ENCODE results near the gene CARD11.

CARD11 gene

DNA sequence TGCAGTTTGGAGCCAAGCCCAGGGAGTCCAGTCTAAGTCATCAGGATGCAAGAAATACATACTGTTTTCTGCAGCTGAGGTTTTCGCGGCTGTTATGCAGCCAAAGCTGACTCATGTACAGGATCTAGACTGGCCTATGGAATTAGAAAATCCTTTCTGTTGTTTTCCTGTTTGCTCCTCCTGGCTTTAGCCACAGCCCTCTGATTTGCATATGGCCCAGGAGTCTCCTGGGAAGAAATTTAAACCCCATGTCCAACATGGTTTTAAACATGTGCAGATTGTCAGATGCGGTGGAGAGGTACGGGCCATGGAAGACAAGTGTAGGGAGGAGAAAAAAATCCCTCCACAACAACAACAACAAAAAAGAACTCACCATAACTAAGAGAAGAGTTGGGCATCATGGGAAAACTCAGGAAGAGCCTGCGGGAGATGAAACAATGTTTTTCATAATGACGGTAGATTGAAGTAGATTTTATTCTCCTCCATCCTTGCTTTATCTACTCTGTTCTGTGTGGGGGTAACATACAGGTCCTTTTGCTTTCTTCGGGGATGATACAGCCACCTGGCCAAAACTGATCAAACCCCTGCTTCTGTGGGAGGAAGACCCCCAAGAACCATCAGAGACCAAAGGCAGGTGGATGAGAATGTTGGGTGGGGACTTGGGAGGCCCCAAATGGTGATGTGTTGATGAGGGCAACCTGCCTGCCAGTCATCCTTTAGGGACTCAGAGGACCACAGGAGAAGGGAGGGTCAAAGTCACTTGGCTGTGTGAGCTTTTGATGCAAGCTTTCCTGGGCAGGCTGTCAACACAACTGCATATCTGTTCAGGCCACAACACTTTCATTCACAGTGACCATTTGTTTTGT, 169.7 kb downstream of the CARD11 start:
- H3K4me1 Mint-ChIP-seq: peaks cover 61% of the 10 kb centered on the region
- no peaks in the 10 kb centered on the region for H3K9me3 Mint-ChIP-seq
- H3K36me3 Mint-ChIP-seq: no peaks in the 10 kb centered on the region
- H3K27ac Mint-ChIP-seq: peak overlapping the region; percentile 67
- DNase-seq: no peak
- CTCF ChIA-PET: interaction anchor here (2.4 kb wide), 1 partner anchor 9 kb away, joined by 9 read pairs; no protein-coding TSS in a partner anchor
- H3K27me3 Mint-ChIP-seq: peaks cover 4% of the 10 kb centered on the region
- no peak overlapping the region for H3K4me3 Mint-ChIP-seq

DNA sequence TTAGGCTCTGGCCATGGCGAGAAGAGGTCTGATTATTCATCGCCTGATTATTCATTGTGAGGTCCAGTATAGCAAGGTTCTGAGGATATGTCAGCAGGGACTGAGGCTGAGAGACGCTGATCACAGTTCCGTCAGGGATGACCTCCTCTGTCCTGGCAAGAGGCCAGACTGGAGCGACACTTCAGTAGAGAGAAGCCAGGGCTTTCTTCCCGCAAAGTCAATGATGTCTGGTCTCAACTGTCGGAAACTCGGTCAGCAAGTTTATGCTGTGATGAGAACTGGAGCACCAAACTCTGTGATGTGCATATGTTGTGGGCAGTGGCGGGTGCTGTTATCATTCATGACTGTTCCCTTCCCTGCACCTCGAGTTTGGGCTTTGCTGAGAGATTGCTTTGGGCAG, 170.5 kb downstream of the CARD11 start:
- Mint-ChIP-seq H3K27ac (no peak overlapping the region), H3K4me1 (peaks cover 55% of the 10 kb centered on the region), H3K27me3 (peaks cover 4% of the 10 kb centered on the region), H3K36me3 (no peaks in the 10 kb centered on the region), H3K9me3 (no peaks in the 10 kb centered on the region), H3K4me3 (no peak overlapping the region)
- DNase-seq: no peak
- CTCF ChIA-PET: no interaction called here

DNA sequence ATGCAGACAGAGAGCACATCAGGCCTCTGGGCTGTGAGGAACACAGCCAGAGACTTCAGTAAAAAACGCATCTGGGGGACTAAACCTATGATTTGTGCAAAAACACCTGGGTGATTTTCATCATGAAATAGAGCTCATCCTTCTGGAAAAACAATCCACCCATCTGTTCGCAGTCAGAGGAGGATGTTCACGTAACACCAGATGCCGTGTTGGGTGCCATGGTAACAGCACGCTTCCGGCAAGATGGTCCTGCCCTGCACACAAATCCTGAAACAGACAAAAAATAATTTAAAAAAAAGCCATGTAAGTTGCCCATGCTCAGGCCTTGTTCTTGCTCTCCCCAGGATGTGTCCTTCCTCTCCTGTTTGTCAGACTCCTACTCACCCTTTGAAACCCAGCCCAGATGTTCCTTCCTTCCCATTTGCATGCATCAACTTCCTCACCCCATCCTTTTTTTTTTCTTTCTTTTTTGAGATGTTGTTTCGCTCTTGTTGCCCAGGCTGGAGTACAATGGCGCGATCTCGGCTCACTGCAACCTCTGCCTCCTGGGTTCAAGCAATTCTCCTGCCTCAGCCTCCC, 171.3 kb downstream of the CARD11 start:
- Mint-ChIP-seq H3K4me3 (no peak overlapping the region), H3K9me3 (no peaks in the 10 kb centered on the region), H3K36me3 (no peaks in the 10 kb centered on the region), H3K27ac (no peak overlapping the region), H3K4me1 (peaks cover 54% of the 10 kb centered on the region), H3K27me3 (peaks cover 4% of the 10 kb centered on the region)
- DNase-seq: no peak
- CTCF ChIA-PET: interaction anchor here (1.4 kb wide), 1 partner anchor 10 kb away, joined by 3 read pairs; no protein-coding TSS in a partner anchor

DNA sequence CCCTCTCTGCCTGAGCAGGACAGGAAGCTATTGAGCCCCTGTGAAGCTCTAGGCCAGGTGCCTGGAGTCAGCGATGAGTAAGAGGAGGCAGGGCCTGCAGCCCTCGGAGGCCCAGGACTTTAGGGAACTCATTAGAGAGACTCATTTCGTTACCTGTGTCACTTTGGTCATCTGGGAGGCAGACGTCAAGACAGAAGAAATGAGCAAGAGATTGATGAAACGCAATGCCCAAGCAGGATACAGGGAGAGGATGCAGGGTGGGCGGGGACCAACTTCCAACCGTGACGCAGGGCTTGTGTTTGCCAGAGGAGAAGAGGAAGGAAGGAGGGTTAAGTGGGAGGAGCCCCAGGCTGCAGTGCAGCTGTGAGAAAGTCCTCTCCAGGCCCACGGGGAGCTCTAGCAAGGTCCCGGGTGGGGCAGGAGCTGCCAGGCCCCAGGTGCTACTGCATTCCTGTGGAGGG, 173.2 kb downstream of the CARD11 start:
- CTCF ChIA-PET: interaction anchor here (1.0 kb wide), 1 partner anchor 195 kb away, joined by 3 read pairs; no protein-coding TSS in a partner anchor
- peak overlapping the region; percentile 9 for H3K27ac Mint-ChIP-seq
- no peaks in the 10 kb centered on the region for H3K36me3 Mint-ChIP-seq
- DNase-seq: peak; percentile 81
- peaks cover 4% of the 10 kb centered on the region for H3K27me3 Mint-ChIP-seq
- H3K4me3 Mint-ChIP-seq: peak overlapping the region; percentile 37
- peaks cover 50% of the 10 kb centered on the region for H3K4me1 Mint-ChIP-seq
- H3K9me3 Mint-ChIP-seq: no peaks in the 10 kb centered on the region

DNA sequence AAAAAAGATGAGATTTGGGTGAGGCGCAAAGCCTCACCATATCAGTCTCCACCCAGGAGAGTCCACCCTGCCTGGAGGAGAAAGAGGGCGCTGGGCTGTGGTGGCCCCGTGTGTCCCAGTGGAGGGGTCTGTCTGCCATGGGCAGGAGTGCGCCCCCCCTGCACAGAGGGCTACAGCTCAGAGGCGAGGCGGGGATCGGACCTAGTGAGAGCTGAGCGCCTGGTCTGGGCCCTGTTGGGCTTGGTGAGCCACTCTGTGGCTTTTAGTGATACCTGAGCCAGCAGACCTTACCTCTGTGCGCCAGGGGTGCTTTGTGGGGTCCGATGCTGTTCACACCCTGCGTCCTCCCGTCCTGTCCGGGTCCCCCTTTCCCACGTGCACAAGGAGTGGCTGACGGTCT, 173.7 kb downstream of the CARD11 start:
- Mint-ChIP-seq H3K9me3 (no peaks in the 10 kb centered on the region), H3K36me3 (no peaks in the 10 kb centered on the region), H3K4me3 (peak overlapping the region; percentile 38), H3K27me3 (peaks cover 4% of the 10 kb centered on the region), H3K27ac (peak overlapping the region; percentile 37), H3K4me1 (peaks cover 51% of the 10 kb centered on the region)
- no peak for DNase-seq
- CTCF ChIA-PET: interaction anchor here (1.0 kb wide), 1 partner anchor 196 kb away, joined by 3 read pairs; no protein-coding TSS in a partner anchor

DNA sequence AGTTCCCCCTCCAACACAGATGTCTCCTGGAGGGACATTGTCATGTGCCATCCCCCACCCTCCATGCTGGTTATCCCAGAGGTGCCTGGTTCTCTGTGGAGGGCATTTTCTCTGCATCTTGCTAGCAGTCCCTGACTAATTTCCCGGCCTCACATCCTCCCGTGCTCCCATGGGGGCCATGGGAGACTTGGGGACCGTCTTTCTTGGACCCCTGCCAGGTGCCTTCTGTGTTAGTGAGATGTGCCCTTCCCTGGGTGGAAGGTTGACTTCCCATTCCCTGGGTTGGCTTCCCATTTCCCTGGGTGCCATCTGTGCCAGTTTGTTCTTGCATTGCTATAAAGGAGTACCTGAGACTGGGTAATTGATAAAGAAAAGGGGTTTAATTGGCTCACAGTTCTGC, 177.1 kb downstream of the CARD11 start:
- peaks cover 56% of the 10 kb centered on the region for H3K4me1 Mint-ChIP-seq
- DNase-seq: no peak
- no peak overlapping the region for H3K4me3 Mint-ChIP-seq
- no peak overlapping the region for H3K27ac Mint-ChIP-seq
- no peaks in the 10 kb centered on the region for H3K9me3 Mint-ChIP-seq
- no peaks in the 10 kb centered on the region for H3K27me3 Mint-ChIP-seq
- peaks cover 2% of the 10 kb centered on the region for H3K36me3 Mint-ChIP-seq
- CTCF ChIA-PET: interaction anchor here (0.6 to 3.0 kb wide), 6 partner anchors 11 to 806 kb away, joined by 3 to 21 read pairs (median 7); no protein-coding TSS in a partner anchor

DNA sequence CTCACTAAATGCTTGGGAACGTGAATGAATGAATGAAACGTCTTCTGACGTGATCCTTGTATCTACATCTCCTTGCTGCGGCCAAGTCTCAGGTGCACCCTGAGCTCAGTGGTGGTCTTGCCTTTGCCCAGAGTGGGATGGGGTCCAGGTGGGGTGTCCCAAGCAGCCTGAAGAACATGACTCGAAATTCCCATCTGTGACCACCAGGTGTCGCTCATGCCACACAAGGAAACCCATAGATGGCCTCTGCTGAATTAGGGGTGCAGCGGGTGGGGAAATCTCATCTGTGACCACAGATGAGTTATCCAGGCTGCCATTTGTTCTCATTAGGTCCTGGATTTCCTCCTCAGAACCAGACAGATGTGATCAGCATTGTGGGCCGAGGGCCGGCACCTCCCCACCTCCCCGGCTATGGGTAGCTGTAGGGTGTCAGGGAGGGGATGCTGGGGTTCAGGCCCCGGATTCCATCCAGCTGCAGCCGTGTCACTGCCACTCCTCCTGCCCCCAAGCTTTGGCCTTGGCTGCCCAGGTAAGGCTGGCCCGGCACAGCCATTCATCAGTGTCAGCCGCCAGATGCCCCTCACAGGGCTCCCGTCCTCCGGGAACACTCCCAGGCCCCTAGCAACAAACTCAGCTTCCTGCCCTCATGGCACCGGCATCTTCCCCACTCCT, 178.5 kb downstream of the CARD11 start:
- DNase-seq: peak; percentile 82
- Mint-ChIP-seq H3K36me3 (peaks cover 2% of the 10 kb centered on the region), H3K27me3 (no peaks in the 10 kb centered on the region)

DNA sequence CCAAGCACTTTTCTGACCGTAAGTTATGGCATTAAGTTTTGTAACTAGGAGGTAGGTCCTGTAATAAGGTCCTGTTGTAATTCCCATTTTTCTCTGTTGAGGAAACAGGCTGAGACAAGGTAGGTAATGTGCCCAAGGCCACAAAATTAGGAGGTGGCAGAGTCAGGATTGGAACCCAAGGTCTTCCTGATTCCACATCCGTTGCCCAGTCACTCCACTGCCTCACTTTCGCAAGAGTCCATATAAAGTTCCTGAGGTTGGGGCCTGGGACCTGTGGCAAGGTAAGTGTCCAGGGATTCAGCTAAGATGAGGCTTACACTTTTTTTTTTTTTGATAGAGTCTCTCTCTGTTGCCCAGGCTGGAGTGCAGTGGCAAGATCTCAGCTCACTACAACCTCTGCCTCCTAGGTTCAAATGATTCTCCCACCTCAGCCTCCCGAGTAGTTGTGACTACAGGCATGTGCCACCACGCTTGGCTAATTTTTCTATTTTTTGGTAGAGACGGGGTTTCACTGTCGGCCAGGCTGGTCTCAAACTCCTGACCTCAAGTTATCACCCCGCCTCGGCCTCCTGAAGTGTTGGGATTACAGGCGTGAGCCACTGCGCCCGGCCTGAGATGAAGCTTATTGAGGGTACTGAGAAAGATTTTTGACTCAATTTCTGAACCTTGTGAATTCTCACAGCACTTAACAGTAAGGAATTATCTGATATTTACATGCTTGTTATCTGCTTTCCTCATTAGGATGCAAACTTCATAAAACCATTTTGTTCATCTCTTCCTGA, 179.3 kb downstream of the CARD11 start:
- no peak for DNase-seq
- Mint-ChIP-seq H3K4me1 (peaks cover 35% of the 10 kb centered on the region), H3K9me3 (no peaks in the 10 kb centered on the region), H3K36me3 (peaks cover 2% of the 10 kb centered on the region), H3K27me3 (no peaks in the 10 kb centered on the region), H3K4me3 (peak overlapping the region; percentile 39), H3K27ac (peak overlapping the region; percentile 86)
- CTCF ChIA-PET: interaction anchor here (0.6 to 3.0 kb wide), 25 partner anchors 9 to 809 kb away, joined by 3 to 21 read pairs (median 4); partner anchors contain the start of gene SDK1

More for the DNA sequence above, 178.5 kb downstream of the CARD11 start:
- peak overlapping the region; percentile 66 for H3K27ac Mint-ChIP-seq
- no peaks in the 10 kb centered on the region for H3K9me3 Mint-ChIP-seq
- peaks cover 41% of the 10 kb centered on the region for H3K4me1 Mint-ChIP-seq
- CTCF ChIA-PET: interaction anchor here (0.6 to 3.0 kb wide), 27 partner anchors 10 to 809 kb away, joined by 3 to 21 read pairs (median 4); partner anchors contain the start of gene SDK1
- no peak overlapping the region for H3K4me3 Mint-ChIP-seq

DNA sequence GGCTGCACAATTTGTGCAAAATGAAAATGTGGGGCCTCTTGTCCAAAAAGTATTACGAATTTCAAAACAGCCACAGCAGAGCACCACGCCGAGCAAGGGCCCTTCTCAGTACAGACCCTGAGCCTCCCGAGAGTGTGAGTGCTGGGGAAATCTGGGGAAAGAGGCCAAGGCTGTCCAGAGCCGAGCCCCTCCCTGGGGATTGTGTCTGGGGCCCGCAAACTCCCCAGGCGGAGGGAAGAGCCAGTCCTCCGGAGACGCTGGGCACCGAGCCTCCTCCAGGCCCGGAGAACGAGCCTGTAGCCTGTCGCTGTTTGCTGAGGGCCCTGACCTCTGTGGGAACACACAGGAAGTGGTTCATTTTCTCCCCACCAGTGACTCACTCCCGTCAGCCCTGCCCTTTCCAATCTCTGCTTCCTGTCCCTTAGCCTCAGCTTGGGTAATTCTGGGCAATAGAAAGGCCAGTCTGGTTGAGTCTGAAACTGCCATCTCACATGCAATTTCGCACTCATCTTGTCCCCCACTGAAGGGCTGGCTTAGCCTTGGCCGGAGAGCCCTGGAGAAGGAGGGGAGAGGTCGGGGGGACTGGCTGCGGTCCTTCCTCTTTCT, 180.1 kb downstream of the CARD11 start:
- Mint-ChIP-seq H3K9me3 (no peaks in the 10 kb centered on the region), H3K27me3 (no peaks in the 10 kb centered on the region), H3K4me3 (peak overlapping the region; percentile 39), H3K4me1 (peaks cover 29% of the 10 kb centered on the region), H3K36me3 (peaks cover 2% of the 10 kb centered on the region), H3K27ac (peak overlapping the region; percentile 86)
- CTCF ChIA-PET: interaction anchor here (1.0 to 3.0 kb wide), 8 partner anchors 8 to 571 kb away, joined by 3 to 21 read pairs (median 4); no protein-coding TSS in a partner anchor
- peak; percentile 82 for DNase-seq

DNA sequence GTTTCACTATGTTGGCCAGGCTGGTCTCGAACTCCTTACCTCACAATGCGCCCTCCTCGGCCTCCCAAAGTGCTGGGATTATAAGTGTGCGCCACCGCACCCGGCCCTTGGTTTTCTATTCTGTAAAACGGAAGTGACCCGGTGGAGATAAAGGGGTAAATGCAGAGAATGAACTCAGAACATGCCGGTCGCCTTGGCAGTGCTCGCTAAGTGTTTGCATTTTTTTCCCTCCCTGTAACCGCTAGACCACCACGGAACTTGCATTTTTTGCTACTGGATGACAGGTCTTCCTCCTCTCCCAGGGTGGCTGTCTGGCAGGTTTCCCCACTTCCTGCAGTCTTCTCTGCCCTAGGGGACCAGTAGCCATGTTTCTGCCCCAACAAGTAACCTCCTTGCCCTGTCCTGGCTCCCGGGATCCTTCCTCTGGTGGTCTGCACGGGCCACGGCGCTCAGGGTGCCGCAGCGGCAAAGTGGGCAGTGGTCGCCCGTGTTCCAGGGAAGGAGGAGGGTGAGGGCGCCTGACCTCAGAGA, 180.8 kb downstream of the CARD11 start:
- Mint-ChIP-seq H3K4me3 (peak overlapping the region; percentile 26), H3K9me3 (no peaks in the 10 kb centered on the region), H3K4me1 (peaks cover 29% of the 10 kb centered on the region), H3K36me3 (peaks cover 2% of the 10 kb centered on the region), H3K27ac (peak overlapping the region; percentile 86), H3K27me3 (no peaks in the 10 kb centered on the region)
- DNase-seq: no peak
- CTCF ChIA-PET: interaction anchor here (0.8 to 1.1 kb wide), 3 partner anchors 9 to 151 kb away, joined by 3 to 4 read pairs (median 3); no protein-coding TSS in a partner anchor

DNA sequence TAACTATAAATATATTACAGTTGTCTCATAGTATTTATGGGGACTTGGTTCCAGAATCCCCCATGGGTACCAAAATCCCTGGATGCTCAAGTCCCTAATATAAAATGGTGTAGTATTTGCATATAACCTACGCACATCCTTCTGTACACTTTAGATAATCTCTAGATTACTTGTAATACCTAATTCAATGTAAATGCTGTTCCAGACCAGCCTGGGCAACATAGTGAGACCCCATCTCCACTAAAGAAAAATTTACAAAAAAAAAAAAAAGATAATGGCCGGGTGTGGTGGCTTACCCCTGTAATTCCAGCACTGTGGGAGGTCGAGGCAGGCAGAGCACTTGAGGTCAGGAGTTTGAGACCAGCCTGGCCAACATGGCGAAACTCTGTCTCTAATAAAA, 182.2 kb downstream of the CARD11 start:
- H3K9me3 Mint-ChIP-seq: no peaks in the 10 kb centered on the region
- no peak overlapping the region for H3K4me3 Mint-ChIP-seq
- H3K36me3 Mint-ChIP-seq: peaks cover 2% of the 10 kb centered on the region
- H3K4me1 Mint-ChIP-seq: peaks cover 29% of the 10 kb centered on the region
- H3K27ac Mint-ChIP-seq: no peak overlapping the region
- no peaks in the 10 kb centered on the region for H3K27me3 Mint-ChIP-seq
- CTCF ChIA-PET: interaction anchor here (2.1 kb wide), 1 partner anchor 10 kb away, joined by 7 read pairs; no protein-coding TSS in a partner anchor
- DNase-seq: no peak

DNA sequence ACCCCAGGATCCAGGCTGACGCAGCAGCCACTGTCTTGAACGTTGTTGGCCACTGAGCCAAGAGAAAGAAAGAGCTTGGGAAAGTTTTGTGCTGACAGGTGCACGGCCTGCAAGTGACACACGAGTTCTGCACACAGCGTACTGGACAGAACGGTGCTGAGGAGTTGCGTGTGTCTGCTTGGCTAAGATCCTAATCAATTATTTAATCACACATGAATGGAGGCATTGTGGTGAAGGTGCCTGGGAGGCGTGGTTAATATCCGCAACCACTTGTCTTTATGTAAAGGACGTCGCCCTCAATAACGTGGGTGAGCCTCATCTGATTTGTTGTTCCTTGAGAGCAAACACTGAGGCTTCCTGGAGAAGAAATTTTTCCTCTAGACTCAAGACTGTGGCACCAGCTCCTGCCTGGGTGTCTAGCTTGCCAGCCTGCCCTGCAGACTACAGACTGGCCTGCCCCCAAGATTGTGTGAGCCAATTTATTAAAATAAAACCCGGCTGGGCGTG, 183.0 kb downstream of the CARD11 start:
- Mint-ChIP-seq H3K4me3 (no peak overlapping the region), H3K36me3 (peaks cover 2% of the 10 kb centered on the region), H3K27me3 (no peaks in the 10 kb centered on the region), H3K4me1 (peaks cover 29% of the 10 kb centered on the region), H3K27ac (no peak overlapping the region), H3K9me3 (no peaks in the 10 kb centered on the region)
- DNase-seq: no peak
- CTCF ChIA-PET: interaction anchor here (2.1 kb wide), 1 partner anchor 9 kb away, joined by 7 read pairs; no protein-coding TSS in a partner anchor
